Measurements from ENCODE around the gene FAM161A. TPM values are rescaled to one million over a fixed set of nuclear protein-coding genes. Genes with fewer than 3 reads are reported as not detected.
"Not testable (repeated sequence)": the region's sequence is repeated elsewhere in the genome, so short reads cannot be mapped to it uniquely, and the experiment has no call there.

The FAM161A gene
- total RNA-seq, 2 experiments from 2014 or later = 0.91 to 1.0 TPM

- TF ChIP-seq, protein P1, sequence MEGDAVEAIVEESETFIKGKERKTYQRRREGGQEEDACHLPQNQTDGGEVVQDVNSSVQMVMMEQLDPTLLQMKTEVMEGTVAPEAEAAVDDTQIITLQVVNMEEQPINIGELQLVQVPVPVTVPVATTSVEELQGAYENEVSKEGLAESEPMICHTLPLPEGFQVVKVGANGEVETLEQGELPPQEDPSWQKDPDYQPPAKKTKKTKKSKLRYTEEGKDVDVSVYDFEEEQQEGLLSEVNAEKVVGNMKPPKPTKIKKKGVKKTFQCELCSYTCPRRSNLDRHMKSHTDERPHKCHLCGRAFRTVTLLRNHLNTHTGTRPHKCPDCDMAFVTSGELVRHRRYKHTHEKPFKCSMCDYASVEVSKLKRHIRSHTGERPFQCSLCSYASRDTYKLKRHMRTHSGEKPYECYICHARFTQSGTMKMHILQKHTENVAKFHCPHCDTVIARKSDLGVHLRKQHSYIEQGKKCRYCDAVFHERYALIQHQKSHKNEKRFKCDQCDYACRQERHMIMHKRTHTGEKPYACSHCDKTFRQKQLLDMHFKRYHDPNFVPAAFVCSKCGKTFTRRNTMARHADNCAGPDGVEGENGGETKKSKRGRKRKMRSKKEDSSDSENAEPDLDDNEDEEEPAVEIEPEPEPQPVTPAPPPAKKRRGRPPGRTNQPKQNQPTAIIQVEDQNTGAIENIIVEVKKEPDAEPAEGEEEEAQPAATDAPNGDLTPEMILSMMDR (IDR thresholded peaks at IDR 0.05) = no peak
- Histone ChIP-seq H3K27me3 (ENCODE audit: control insufficient read depth in 1 of 2, insufficient read depth in 2 of 2, low read length in 2 of 2) (no peaks in the 10 kb centered on the region), H3K36me3 (ENCODE audit: insufficient read depth, low read length) (no peaks in the 10 kb centered on the region), H3K4me1 (ENCODE audit: insufficient read depth, low read length) (no peaks in the 10 kb centered on the region), H3K4me3 (ENCODE audit: low read length) (no peak overlapping the region), H3K9me3 (ENCODE audit: control insufficient read depth in 1 of 2, insufficient read depth in 1 of 2, low read length in 2 of 2) (no peaks in the 10 kb centered on the region), H3K27ac (ENCODE audit: low read depth in 1 of 2, low read length in 2 of 2) (no peak overlapping the region)
- POLR2A ChIA-PET = no interaction called here
- no peaks in the 10 kb centered on the region for H3K9me3 Mint-ChIP-seq
- H3K27ac Mint-ChIP-seq = no peak overlapping the region
- CTCF ChIA-PET = no interaction called here
- no peaks in the 10 kb centered on the region for H3K36me3 Mint-ChIP-seq (ENCODE audit: low read depth)
- no peak overlapping the region for H3K4me3 Mint-ChIP-seq
- H3K27me3 Mint-ChIP-seq = peaks cover 3% of the 10 kb centered on the region
- no peak for DNase-seq
- intact Hi-C loops (cut with DNase I, micrococcal nuclease) = no loop called here
- ATAC-seq (ENCODE audit: poor library complexity) = no peak
- H3K4me1 Mint-ChIP-seq (ENCODE audit: low read depth) = no peaks in the 10 kb centered on the region
Observed at GRCh38 chr2:61811821-61812220, 42.0 kb downstream of the FAM161A start.

GRCh38 chr2:61810203-61810602 is 43.7 kb downstream of the FAM161A start:
- DNase-seq; H3K36me3 Mint-ChIP-seq (ENCODE audit: low read depth); H3K27ac ChIP-seq (ENCODE audit: low read depth in 1 of 2, low read length in 2 of 2); H3K4me3 Mint-ChIP-seq; POLR2A ChIA-PET; H3K27ac Mint-ChIP-seq; H3K36me3 ChIP-seq (ENCODE audit: insufficient read depth, low read length); H3K27me3 ChIP-seq (ENCODE audit: control insufficient read depth in 1 of 2, insufficient read depth in 2 of 2, low read length in 2 of 2); ATAC-seq (ENCODE audit: poor library complexity); H3K9me3 ChIP-seq (ENCODE audit: control insufficient read depth in 1 of 2, insufficient read depth in 1 of 2, low read length in 2 of 2); H3K4me1 ChIP-seq (ENCODE audit: insufficient read depth, low read length); intact Hi-C loops (cut with DNase I, micrococcal nuclease); H3K9me3 Mint-ChIP-seq; CTCF ChIA-PET; H3K4me1 Mint-ChIP-seq (ENCODE audit: low read depth); H3K27me3 Mint-ChIP-seq; H3K4me3 ChIP-seq (ENCODE audit: low read length): not testable (repeated sequence)

- H3K4me3 ChIP-seq (ENCODE audit: low read length); H3K4me3 Mint-ChIP-seq; H3K27ac Mint-ChIP-seq; H3K9me3 Mint-ChIP-seq; ATAC-seq (ENCODE audit: poor library complexity); H3K4me1 Mint-ChIP-seq (ENCODE audit: low read depth); H3K4me1 ChIP-seq (ENCODE audit: insufficient read depth, low read length); DNase-seq; H3K9me3 ChIP-seq (ENCODE audit: control insufficient read depth in 1 of 2, insufficient read depth in 1 of 2, low read length in 2 of 2); intact Hi-C loops (cut with DNase I, micrococcal nuclease); POLR2A ChIA-PET; H3K36me3 ChIP-seq (ENCODE audit: insufficient read depth, low read length); H3K36me3 Mint-ChIP-seq (ENCODE audit: low read depth); CTCF ChIA-PET; H3K27me3 ChIP-seq (ENCODE audit: control insufficient read depth in 1 of 2, insufficient read depth in 2 of 2, low read length in 2 of 2); H3K27me3 Mint-ChIP-seq; H3K27ac ChIP-seq (ENCODE audit: low read depth in 1 of 2, low read length in 2 of 2): not testable (repeated sequence)
Observed at GRCh38 chr2:61808693-61809092, 45.2 kb downstream of the FAM161A start.

DNA sequence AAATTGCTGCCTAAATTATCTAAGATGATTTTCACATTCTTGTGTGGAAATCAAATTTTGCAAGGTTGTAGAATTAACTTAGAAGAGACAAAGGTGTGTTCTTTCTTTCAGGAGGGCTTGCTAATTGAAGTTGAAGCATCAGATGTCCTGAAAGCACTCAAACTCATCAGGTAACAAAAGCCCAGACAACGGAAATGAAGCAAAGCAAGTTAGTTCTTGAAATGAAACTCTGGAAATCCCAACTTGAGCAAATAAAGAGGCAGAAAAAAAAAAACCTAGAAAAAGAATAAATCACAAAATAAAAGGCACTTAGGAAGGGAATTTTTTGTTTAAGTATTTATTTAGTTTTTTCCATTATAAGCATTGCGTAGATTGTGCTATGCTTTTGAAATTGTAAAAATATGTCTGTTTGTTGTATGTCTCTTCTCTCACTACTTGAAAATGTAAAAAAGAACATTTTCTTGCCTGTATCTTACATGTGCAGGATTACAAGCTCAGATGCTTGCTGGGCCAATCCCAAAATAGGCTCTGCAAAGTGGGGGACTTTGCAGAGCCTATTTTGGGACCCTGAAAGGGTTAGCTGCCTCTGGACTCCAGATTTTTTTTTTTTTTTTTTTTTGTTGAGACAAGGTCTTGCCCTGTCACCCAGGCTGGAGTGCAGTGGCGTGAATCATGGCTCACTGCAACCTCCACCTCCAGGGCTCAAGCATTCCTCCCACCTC is 46.7 kb downstream of the FAM161A start:
- no peaks in the 10 kb centered on the region for H3K36me3 ChIP-seq (ENCODE audit: insufficient read depth, low read length)
- no peaks in the 10 kb centered on the region for H3K27me3 ChIP-seq (ENCODE audit: control insufficient read depth in 1 of 2, insufficient read depth in 2 of 2, low read length in 2 of 2)
- Mint-ChIP-seq H3K4me3 (no peak overlapping the region), H3K36me3 (ENCODE audit: low read depth) (no peaks in the 10 kb centered on the region), H3K4me1 (ENCODE audit: low read depth) (no peaks in the 10 kb centered on the region), H3K27ac (no peak overlapping the region), H3K9me3 (no peaks in the 10 kb centered on the region), H3K27me3 (no peaks in the 10 kb centered on the region)
- TF ChIP-seq, protein P1 (IDR thresholded peaks at IDR 0.05) = no peak
- H3K27ac ChIP-seq (ENCODE audit: low read depth in 1 of 2, low read length in 2 of 2) = no peak overlapping the region
- POLR2A ChIA-PET = no interaction called here
- H3K9me3 ChIP-seq (ENCODE audit: control insufficient read depth in 1 of 2, insufficient read depth in 1 of 2, low read length in 2 of 2) = no peaks in the 10 kb centered on the region
- intact Hi-C loops (cut with DNase I, micrococcal nuclease) = no loop called here
- CTCF ChIA-PET = no interaction called here
- no peak for DNase-seq
- H3K4me3 ChIP-seq (ENCODE audit: low read length) = no peak overlapping the region
- no peak for ATAC-seq (ENCODE audit: poor library complexity)
- no peaks in the 10 kb centered on the region for H3K4me1 ChIP-seq (ENCODE audit: insufficient read depth, low read length)
